Measurements from ENCODE around the gene CFAP161.

The CFAP161 gene

DNA sequence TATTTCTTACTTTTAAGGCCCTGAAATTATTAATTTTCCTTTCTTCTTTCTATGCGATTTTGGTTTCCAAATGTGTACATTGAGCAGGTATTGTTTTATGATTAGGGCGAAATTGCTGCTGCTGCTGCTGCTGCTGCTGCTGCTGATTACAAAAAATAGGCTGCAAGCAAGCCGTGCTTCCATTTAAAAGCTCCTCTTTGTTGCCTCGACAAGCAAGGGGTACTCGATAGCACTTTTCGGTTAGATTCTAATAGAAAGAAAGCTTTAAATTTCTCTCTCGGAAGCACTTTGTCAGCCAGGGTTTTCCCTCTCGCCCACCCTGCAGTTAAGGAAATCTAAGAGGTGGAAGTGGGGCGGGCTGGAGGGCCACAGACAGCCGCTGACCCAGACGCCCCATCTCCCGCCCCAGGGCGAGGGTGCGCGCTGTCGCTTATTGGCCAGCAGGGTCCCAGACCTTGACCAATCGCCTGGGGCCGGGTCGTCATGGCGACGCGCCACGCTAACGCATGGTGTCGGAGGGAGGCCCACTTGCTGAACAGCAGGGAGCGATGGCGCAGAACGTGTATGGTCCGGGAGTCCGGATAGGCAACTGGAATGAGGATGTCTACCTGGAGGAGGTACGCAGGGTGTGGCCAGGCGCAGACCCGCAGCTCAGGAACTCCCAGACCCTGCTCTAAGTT lies at the start of gene CFAP161:
TSS of gene CFAP161 (plus strand) at position 489 of the 680 bp plus-strand sequence. CDS start at position 549, 60 bp downstream.
- TF ChIP-seq, protein P1, sequence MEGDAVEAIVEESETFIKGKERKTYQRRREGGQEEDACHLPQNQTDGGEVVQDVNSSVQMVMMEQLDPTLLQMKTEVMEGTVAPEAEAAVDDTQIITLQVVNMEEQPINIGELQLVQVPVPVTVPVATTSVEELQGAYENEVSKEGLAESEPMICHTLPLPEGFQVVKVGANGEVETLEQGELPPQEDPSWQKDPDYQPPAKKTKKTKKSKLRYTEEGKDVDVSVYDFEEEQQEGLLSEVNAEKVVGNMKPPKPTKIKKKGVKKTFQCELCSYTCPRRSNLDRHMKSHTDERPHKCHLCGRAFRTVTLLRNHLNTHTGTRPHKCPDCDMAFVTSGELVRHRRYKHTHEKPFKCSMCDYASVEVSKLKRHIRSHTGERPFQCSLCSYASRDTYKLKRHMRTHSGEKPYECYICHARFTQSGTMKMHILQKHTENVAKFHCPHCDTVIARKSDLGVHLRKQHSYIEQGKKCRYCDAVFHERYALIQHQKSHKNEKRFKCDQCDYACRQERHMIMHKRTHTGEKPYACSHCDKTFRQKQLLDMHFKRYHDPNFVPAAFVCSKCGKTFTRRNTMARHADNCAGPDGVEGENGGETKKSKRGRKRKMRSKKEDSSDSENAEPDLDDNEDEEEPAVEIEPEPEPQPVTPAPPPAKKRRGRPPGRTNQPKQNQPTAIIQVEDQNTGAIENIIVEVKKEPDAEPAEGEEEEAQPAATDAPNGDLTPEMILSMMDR (conservative IDR thresholded peaks at IDR 0.05; ENCODE audit: low read depth, low read length), result no peak
- peak; percentile 69 for DNase-seq (ENCODE audit: low read depth)
- H3K4me3 ChIP-seq (ENCODE audit: low read depth, low read length), result peak within 1 kb of the TSS; percentile 47

- no peak overlapping the region for H3K4me3 ChIP-seq (ENCODE audit: low read depth, low read length)
- TF ChIP-seq, protein P1 (conservative IDR thresholded peaks at IDR 0.05; ENCODE audit: low read depth, low read length), result no peak
- DNase-seq (ENCODE audit: low read depth), result no peak
Observed at GRCh38 chr15:81084716-81085115, 49.4 kb upstream of the CFAP161 start.

GRCh38 chr15:81085213-81085612 lies 48.9 kb upstream of the CFAP161 start:
- no peak for DNase-seq (ENCODE audit: low read depth)
- no peak overlapping the region for H3K4me3 ChIP-seq (ENCODE audit: low read depth, low read length)
- TF ChIP-seq, protein P1 (conservative IDR thresholded peaks at IDR 0.05; ENCODE audit: low read depth, low read length), result no peak

- DNase-seq (ENCODE audit: low read depth), result no peak
- TF ChIP-seq, protein P1 (conservative IDR thresholded peaks at IDR 0.05; ENCODE audit: low read depth, low read length), result no peak
- no peak overlapping the region for H3K4me3 ChIP-seq (ENCODE audit: low read depth, low read length)
Observed at GRCh38 chr15:81085898-81086297, 48.2 kb upstream of the CFAP161 start.

- TF ChIP-seq, protein P1 (conservative IDR thresholded peaks at IDR 0.05; ENCODE audit: low read depth, low read length), result no peak
- no peak overlapping the region for H3K4me3 ChIP-seq (ENCODE audit: low read depth, low read length)
- DNase-seq (ENCODE audit: low read depth), result peak; percentile 37
Observed at GRCh38 chr15:81087066-81087465, 47.0 kb upstream of the CFAP161 start.

- TF ChIP-seq, protein P1 (conservative IDR thresholded peaks at IDR 0.05; ENCODE audit: low read depth, low read length), result no peak
- no peak for DNase-seq (ENCODE audit: low read depth)
- H3K4me3 ChIP-seq (ENCODE audit: low read depth, low read length), result no peak overlapping the region
Observed at GRCh38 chr15:81087694-81088093, 46.4 kb upstream of the CFAP161 start.

DNA sequence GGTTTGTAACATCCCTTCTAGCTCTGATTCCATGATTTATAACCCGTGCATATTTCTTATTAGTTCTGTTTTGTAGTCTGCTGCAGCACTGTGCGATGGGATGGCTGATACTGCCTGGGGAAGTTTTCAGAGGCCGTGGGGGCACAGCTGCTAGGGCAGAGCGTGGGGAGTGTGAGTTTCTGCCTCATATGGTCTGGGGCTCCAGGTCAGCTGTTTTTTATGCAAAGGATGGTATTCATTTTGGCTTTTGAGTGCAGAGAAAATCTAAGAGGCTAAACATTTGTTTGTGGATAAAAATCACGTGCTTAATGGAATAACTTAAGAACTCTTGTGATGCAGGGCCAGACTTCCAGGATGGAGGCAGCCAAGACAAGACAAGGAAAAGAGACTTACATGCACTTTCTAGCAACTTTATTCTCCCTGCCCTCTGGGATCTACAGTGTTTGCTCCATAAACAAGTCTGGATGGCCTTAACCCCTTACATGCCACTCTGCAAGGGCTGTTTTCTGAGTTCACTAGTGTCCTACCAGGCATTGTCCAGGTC lies 45.5 kb upstream of the CFAP161 start:
- no peak overlapping the region for H3K4me3 ChIP-seq (ENCODE audit: low read depth, low read length)
- TF ChIP-seq, protein P1 (conservative IDR thresholded peaks at IDR 0.05; ENCODE audit: low read depth, low read length), result no peak
- no peak for DNase-seq (ENCODE audit: low read depth)
